HCT116 (cell line): Measurements from ENCODE around the gene ADIPOR2. TPM values are rescaled to one million over a fixed set of nuclear protein-coding genes. Genes with fewer than 3 reads are reported as not detected.

ENCODE experiments used
- ATAC-seq: fragments of 200-7000 bp; cut with Tn5 transposase; 2 replicates; pipeline ENCODE4 v1.9.1; 2020; ENCODE audit warnings: mild to moderate bottlenecking, moderate library complexity
- BruUV-seq: library from RNA; stranded (reverse); fragments of 400-500 nt; replicated peaks from 2 replicates; lab custom pipeline; 2021; lab: Mats Ljungman, UMichigan
- CTCF ChIA-PET: fragments of 300-600 bp; sonication (Branson Sonifier 250); formaldehyde crosslinking; loops from one replicate; lab custom pipeline; 2021; ENCODE audit warnings: antibody characterized with exemption; lab: Charles Lee
- POLR2A ChIA-PET: fragments of 300-600, 350-600 bp; sonication (Branson Sonifier 250); formaldehyde crosslinking; loops from one replicate; lab custom pipeline; 2021; ENCODE audit warnings: antibody characterized with exemption; lab: Charles Lee
- RAD21 ChIA-PET, 2 experiments: fragments of 300-600 bp; sonication (Branson Sonifier 250); formaldehyde crosslinking; loops; one replicate each; lab custom pipeline; 2023; ENCODE audit warnings: low total read pairs in 2 of 2; ENCODE audit not compliant: uncharacterized antibody in 2 of 2, unreplicated experiment in 2 of 2, low non-redundant PET in 1 of 2; lab: Charles Lee
- DNase-seq: peaks from one replicate; pipeline ENCODE4 v3.0.0-alpha.2; 2010; ENCODE audit warnings: low read depth, low spot score
- H2AFZ ChIP-seq: fragments of 200-600 bp; shearing (Covaris generic), sonication (generic); 2 replicates; pipeline ENCODE4 v1.6.1; 2017; ENCODE audit warnings: low read depth, mixed run types, mixed read lengths, antibody characterized with exemption, low read length; ENCODE audit not compliant: poor library complexity, severe bottlenecking
- H3K27ac ChIP-seq: 2 replicates; pipeline ENCODE4 v1.5.1; 2012; ENCODE audit warnings: low read depth, low read length
- H3K27me3 ChIP-seq: fragments of 200-600 bp; sonication (generic); 2 replicates; pipeline ENCODE4 v1.6.1; 2016; ENCODE audit warnings: mixed run types, low read length, mixed read lengths; ENCODE audit not compliant: insufficient read depth
- H3K36me3 ChIP-seq, 2 experiments: fragments of 200-500 bp in 1 of 2; fragments of 200-600 bp in 1 of 2; sonication (Bioruptor generic) in 1 of 2; sonication (generic) in 1 of 2; 2 replicates each; pipeline versions ENCODE4 v1.5.1 to v1.6.1; 2014 to 2016; ENCODE audit warnings: low read length in 2 of 2, inconsistent platforms in 1 of 2, mixed read lengths in 1 of 2, mixed run types in 1 of 2; ENCODE audit not compliant: insufficient read depth in 2 of 2, control insufficient read depth in 1 of 2
- H3K4me1 ChIP-seq, 2 experiments: fragments of 200-600 bp in 1 of 2; sonication (generic) in 1 of 2; 2 replicates each; pipeline versions ENCODE4 v1.5.1 to v1.6.1; 2012 to 2017; ENCODE audit warnings: low read length in 2 of 2, inconsistent platforms in 1 of 2, mild to moderate bottlenecking in 1 of 2, mixed read lengths in 1 of 2, mixed run types in 1 of 2, moderate library complexity in 1 of 2; ENCODE audit not compliant: insufficient read depth in 2 of 2, control insufficient read depth in 1 of 2
- H3K4me2 ChIP-seq: fragments of 200-600 bp; sonication (generic); 2 replicates; pipeline ENCODE4 v1.6.1; 2017; ENCODE audit warnings: mixed run types, low read length, mixed read lengths
- H3K4me3 ChIP-seq, 2 experiments: fragments of 200-600 bp in 1 of 2; sonication (generic) in 1 of 2; replicated peaks in 1 of 2; 2 replicates each; pipeline ENCODE4 v1.5.1; 2011 to 2016; ENCODE audit warnings: low read length in 2 of 2, control low read depth in 1 of 2, low read depth in 1 of 2, mild to moderate bottlenecking in 1 of 2, mixed read lengths in 1 of 2, mixed run types in 1 of 2
- H3K79me2 ChIP-seq: fragments of 200-600 bp; sonication (generic); 2 replicates; pipeline ENCODE4 v1.6.1; 2017; ENCODE audit warnings: mild to moderate bottlenecking, mixed run types, low read length, moderate library complexity, mixed read lengths; ENCODE audit not compliant: insufficient read depth
- H3K9ac ChIP-seq: fragments of 200-600 bp; sonication (generic); 2 replicates; pipeline ENCODE4 v1.6.1; 2016; ENCODE audit warnings: low read length, mixed read lengths
- H3K9me2 ChIP-seq: fragments of 200-600 bp; sonication (generic), shearing (Covaris generic); 2 replicates; pipeline ENCODE4 v1.6.1; 2017; ENCODE audit warnings: mixed run types, mild to moderate bottlenecking, moderate library complexity; ENCODE audit not compliant: insufficient read depth
- H3K9me3 ChIP-seq, 2 experiments: fragments of 200-500 bp in 1 of 2; fragments of 200-600 bp in 1 of 2; sonication (Bioruptor generic) in 1 of 2; sonication (generic) in 1 of 2; 2 replicates each; pipeline ENCODE4 v1.6.1; 2014 to 2017; ENCODE audit warnings: low read length in 2 of 2, mixed read lengths in 2 of 2, inconsistent platforms in 1 of 2, low read depth in 1 of 2, mild to moderate bottlenecking in 1 of 2, mixed run types in 1 of 2, moderate library complexity in 1 of 2; ENCODE audit not compliant: control insufficient read depth in 1 of 2, insufficient read depth in 1 of 2
- H4K20me1 ChIP-seq: fragments of 200-600 bp; sonication (generic), shearing (Covaris generic); 2 replicates; pipeline ENCODE4 v1.6.1; 2017; ENCODE audit warnings: mixed run types, mild to moderate bottlenecking, moderate library complexity; ENCODE audit not compliant: insufficient read depth
- EGR1 ChIP-seq: IDR thresholded peaks from 2 replicates; pipeline ENCODE4 v1.6.1; 2012; ENCODE audit warnings: low read depth
- EZH2 ChIP-seq: fragments of 200-600 bp; sonication (generic); IDR thresholded peaks from 2 replicates; pipeline ENCODE4 v1.6.1; 2017; ENCODE audit warnings: antibody characterized with exemption, mixed run types
- EZH2phosphoT487 ChIP-seq: fragments of 200-600 bp; IDR thresholded peaks from 2 replicates; pipeline ENCODE4 v1.6.1; 2018; ENCODE audit warnings: antibody characterized with exemption, borderline replicate concordance
- FOSL1 ChIP-seq: IDR thresholded peaks from 2 replicates; pipeline ENCODE4 v1.6.1; 2012; ENCODE audit warnings: low read depth
- JUND ChIP-seq: IDR thresholded peaks from 2 replicates; pipeline ENCODE4 v1.6.1; 2012
- POLR2AphosphoS5 ChIP-seq: IDR thresholded peaks from 2 replicates; pipeline ENCODE4 v1.6.1; 2011; ENCODE audit warnings: mild to moderate bottlenecking, low read depth, low read length, moderate library complexity
- SIN3A ChIP-seq: IDR thresholded peaks from 2 replicates; pipeline ENCODE4 v1.6.1; 2012; ENCODE audit warnings: low read depth
- SP1 ChIP-seq: IDR thresholded peaks from 2 replicates; pipeline ENCODE4 v1.6.1; 2012; ENCODE audit warnings: low read depth
- SRF ChIP-seq: IDR thresholded peaks from 2 replicates; pipeline ENCODE4 v1.6.1; 2012; ENCODE audit warnings: low read depth
- TCF7L2 ChIP-seq: IDR thresholded peaks from 2 replicates; pipeline ENCODE4 v1.7.0; 2011; ENCODE audit warnings: borderline replicate concordance, inconsistent platforms; ENCODE audit not compliant: insufficient read depth, insufficient read length; ENCODE audit errors: extremely low read depth
- ZNF274 ChIP-seq: fragments of 200-500 bp; sonication (Bioruptor generic); IDR thresholded peaks from 2 replicates; pipeline ENCODE4 v1.6.1; 2014; ENCODE audit warnings: mild to moderate bottlenecking, low read depth, low read length, inconsistent platforms
- intact Hi-C: fragments of 100-400 bp; cut with micrococcal nuclease; formaldehyde crosslinking; loops from 2 replicates; pipeline ENCODE4 v1.10.0; 2022
- total RNA-seq: library from RNA; stranded (reverse); gene quantifications from one replicate; pipeline ENCODE4 v1.2.1, GENCODE V29; 2021; ENCODE audit not compliant: unreplicated experiment
- TF ChIP-seq, protein P1 (sequence below), 3 experiments: fragments of 200-600 bp in 1 of 3; sonication (generic) in 1 of 3; IDR thresholded peaks in 2 of 3; conservative IDR thresholded peaks in 1 of 3; 2 replicates each; pipeline ENCODE4 v1.5.1; 2012 to 2017; ENCODE audit warnings: low read depth in 2 of 3, low read length in 2 of 3, antibody characterized with exemption in 1 of 3, borderline replicate concordance in 1 of 3, control low read depth in 1 of 3, mild to moderate bottlenecking in 1 of 3, mixed read lengths in 1 of 3, mixed run types in 1 of 3, moderate library complexity in 1 of 3; ENCODE audit not compliant: insufficient read depth in 1 of 3
- TF ChIP-seq, protein P2 (sequence below): IDR thresholded peaks from 2 replicates; pipeline ENCODE4 v1.6.1; 2012; ENCODE audit warnings: low read depth

The ADIPOR2 gene
- total RNA-seq, 1 experiment from 2014 or later = 69.9 TPM

DNA sequence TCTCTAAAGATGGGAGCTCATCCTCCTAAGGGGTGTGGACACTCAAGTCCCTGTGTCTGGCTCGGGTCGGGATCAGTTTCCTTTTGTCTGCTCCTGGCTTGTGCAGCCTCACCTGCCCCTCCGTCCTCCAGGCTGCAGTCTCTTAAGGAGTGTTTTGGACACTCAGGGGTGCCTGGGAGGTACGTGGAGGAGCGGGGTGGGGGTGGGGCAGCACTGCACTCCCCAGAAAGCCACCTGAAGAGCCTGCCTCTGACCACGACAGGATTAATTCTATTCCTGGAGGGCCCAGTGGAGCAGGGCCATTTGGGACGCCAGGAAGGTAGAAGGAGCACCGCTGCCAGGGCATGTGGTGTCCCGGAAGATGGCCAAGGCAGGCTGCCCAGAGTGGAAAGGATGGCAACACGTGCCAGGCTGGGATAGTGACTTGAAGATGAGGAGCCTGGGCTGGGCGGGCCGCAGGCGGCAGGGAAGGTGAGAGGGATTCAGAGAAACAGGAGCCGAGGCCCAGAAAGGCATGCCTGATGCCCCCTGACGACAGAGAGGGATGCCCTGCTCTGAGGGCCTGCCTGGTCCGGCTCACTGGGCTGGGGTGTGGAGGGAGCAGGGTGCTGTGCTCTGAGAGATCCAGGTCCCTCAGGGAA lies 114.7 kb downstream of the ADIPOR2 start:
- Histone ChIP-seq H3K36me3 (no peaks in the 10 kb centered on the region), H4K20me1 (no peaks in the 10 kb centered on the region), H3K9me3 (no peaks in the 10 kb centered on the region), H3K9me2 (no peaks in the 10 kb centered on the region), H3K4me1 (peaks cover 4 to 9% of the 10 kb centered on the region in 2 experiments; a peak in 2 of 4 replicates), H2AFZ (no peak overlapping the region), H3K4me2 (no peak overlapping the region), H3K27me3 (no peaks in the 10 kb centered on the region), H3K79me2 (no peaks in the 10 kb centered on the region), H3K9ac (no peak overlapping the region), H3K27ac (no peak overlapping the region), H3K4me3 (no peak overlapping the region)
- RAD21 ChIA-PET = no interaction called here
- BruUV-seq = no TSS peak
- intact Hi-C loops = no loop called here
- CTCF ChIA-PET = interaction anchor here (1.0 kb wide), 1 partner anchor 134 kb away, joined by 4 read pairs; no protein-coding TSS in a partner anchor
- TF ChIP-seq TCF7L2 (no peak), POLR2AphosphoS5 (no peak), EZH2 (no peak), FOSL1 (no peak), SIN3A (no peak), EGR1 (no peak), SRF (no peak), EZH2phosphoT487 (no peak), ZNF274 (no peak), JUND (no peak), SP1 (no peak)
- TF ChIP-seq, protein P1, sequence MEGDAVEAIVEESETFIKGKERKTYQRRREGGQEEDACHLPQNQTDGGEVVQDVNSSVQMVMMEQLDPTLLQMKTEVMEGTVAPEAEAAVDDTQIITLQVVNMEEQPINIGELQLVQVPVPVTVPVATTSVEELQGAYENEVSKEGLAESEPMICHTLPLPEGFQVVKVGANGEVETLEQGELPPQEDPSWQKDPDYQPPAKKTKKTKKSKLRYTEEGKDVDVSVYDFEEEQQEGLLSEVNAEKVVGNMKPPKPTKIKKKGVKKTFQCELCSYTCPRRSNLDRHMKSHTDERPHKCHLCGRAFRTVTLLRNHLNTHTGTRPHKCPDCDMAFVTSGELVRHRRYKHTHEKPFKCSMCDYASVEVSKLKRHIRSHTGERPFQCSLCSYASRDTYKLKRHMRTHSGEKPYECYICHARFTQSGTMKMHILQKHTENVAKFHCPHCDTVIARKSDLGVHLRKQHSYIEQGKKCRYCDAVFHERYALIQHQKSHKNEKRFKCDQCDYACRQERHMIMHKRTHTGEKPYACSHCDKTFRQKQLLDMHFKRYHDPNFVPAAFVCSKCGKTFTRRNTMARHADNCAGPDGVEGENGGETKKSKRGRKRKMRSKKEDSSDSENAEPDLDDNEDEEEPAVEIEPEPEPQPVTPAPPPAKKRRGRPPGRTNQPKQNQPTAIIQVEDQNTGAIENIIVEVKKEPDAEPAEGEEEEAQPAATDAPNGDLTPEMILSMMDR (IDR thresholded peaks at IDR 0.05 in 2 of 3, conservative IDR thresholded peaks at IDR 0.05 in 1 of 3; ENCODE audit: borderline replicate concordance in 1 of 3, insufficient read depth in 1 of 3, low read depth in 2 of 3, low read length in 2 of 3) = no peak
- TF ChIP-seq, protein P2, sequence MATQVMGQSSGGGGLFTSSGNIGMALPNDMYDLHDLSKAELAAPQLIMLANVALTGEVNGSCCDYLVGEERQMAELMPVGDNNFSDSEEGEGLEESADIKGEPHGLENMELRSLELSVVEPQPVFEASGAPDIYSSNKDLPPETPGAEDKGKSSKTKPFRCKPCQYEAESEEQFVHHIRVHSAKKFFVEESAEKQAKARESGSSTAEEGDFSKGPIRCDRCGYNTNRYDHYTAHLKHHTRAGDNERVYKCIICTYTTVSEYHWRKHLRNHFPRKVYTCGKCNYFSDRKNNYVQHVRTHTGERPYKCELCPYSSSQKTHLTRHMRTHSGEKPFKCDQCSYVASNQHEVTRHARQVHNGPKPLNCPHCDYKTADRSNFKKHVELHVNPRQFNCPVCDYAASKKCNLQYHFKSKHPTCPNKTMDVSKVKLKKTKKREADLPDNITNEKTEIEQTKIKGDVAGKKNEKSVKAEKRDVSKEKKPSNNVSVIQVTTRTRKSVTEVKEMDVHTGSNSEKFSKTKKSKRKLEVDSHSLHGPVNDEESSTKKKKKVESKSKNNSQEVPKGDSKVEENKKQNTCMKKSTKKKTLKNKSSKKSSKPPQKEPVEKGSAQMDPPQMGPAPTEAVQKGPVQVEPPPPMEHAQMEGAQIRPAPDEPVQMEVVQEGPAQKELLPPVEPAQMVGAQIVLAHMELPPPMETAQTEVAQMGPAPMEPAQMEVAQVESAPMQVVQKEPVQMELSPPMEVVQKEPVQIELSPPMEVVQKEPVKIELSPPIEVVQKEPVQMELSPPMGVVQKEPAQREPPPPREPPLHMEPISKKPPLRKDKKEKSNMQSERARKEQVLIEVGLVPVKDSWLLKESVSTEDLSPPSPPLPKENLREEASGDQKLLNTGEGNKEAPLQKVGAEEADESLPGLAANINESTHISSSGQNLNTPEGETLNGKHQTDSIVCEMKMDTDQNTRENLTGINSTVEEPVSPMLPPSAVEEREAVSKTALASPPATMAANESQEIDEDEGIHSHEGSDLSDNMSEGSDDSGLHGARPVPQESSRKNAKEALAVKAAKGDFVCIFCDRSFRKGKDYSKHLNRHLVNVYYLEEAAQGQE = no peak
- POLR2A ChIA-PET = no interaction called here
- DNase-seq = no peak
- no peak for ATAC-seq
